CMK (cell line): ENCODE results near the gene BCL2L14.
A peak's percentile ranks its signal among the peaks of the same experiment; 100 is the strongest.

ENCODE experiments used
- DNase-seq: peaks from one replicate; pipeline ENCODE4 v3.0.0-alpha.2; 2010; ENCODE audit warnings: low read depth

Gene BCL2L14

DNA sequence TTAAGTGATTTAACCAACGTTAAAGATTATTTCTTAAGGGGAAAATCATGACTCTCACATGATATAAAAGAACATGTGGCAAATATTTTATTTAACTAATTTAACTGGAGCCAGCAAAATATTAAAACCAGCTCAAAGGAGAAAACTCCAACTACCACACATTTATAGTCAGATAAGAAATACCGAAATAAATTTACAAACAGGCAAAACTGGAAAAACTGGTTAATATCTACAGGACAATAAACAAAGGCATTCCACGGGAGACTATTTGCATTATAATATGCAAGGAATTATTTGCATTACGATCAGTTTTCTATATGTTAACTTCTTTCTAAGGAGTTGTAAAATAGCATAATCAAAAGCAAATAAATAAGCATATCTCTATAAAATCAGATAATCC, 13.8 kb upstream of the BCL2L14 start:
- no peak for DNase-seq

DNA sequence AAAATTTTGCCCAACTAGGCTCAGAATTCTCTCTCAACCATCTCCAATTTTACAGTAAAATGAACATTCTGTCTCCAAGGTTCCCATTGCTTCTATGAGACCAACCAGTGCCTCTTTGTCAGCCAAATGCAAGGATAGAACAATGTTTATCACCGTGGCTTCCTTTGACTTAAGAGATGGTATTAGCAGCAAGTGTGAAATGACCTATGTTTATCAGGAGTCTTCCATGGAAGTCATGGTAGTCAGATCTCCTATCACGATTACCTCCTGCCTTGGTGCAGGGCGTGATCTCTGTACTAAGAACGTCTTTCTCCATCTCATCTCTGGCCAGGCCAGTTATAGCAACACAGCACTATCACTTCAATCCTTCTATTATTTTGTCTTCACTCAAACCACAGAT, 6.1 kb upstream of the BCL2L14 start:
- no peak for DNase-seq

DNA sequence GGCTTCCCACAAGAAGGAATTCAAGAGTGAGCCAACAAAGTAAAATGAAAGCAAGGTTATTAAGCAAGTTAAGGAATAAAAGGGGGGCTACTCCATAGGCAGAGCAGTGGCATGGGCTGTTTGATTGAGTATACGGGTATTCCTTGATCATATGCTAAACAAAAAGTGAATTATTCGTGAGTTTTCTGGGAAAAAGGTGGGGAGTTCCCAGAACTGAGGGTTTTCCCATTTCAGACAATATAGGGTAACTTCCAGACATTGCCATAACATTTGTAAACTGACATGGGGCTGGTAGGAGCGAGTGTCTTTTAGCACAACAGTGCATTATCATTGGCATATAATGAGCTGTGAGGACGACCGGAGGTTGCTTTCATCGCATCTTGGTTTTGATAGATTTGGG, 2.0 kb upstream of the BCL2L14 start:
- DNase-seq: no peak

DNA sequence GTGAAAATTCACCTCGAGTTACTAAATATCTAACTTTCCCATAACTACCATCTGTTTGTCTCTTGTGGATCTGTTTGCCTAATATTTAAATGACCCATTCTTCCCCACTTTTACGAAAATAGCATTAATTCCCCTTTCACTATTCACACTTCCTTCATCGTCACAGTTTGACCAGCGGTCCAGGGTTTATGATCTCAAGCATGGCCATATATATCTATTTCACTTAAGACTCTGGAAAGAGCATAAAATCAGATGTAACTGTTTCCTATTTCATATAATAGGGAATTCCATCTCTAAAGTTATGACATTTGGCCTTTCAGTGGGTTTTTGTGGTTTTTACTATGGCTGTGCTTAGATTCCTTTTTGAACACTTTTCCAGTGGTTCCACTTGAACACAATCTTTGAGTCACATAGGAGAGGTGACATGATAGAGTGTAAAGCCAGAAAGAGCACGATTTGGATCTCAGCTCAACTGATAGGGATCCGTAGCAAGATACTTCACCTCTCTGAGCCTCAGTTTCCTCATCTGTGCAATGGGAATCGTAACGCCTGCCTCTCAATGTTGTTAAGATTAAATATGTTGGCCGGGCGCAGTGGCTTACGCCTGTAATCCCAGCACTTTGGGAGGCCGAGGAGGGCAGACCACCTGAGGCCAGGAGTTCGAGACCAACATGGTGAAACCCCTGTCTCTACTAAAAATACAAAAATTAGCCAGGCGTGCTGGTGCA, 754 bp upstream of the BCL2L14 start:
- no peak for DNase-seq

DNA sequence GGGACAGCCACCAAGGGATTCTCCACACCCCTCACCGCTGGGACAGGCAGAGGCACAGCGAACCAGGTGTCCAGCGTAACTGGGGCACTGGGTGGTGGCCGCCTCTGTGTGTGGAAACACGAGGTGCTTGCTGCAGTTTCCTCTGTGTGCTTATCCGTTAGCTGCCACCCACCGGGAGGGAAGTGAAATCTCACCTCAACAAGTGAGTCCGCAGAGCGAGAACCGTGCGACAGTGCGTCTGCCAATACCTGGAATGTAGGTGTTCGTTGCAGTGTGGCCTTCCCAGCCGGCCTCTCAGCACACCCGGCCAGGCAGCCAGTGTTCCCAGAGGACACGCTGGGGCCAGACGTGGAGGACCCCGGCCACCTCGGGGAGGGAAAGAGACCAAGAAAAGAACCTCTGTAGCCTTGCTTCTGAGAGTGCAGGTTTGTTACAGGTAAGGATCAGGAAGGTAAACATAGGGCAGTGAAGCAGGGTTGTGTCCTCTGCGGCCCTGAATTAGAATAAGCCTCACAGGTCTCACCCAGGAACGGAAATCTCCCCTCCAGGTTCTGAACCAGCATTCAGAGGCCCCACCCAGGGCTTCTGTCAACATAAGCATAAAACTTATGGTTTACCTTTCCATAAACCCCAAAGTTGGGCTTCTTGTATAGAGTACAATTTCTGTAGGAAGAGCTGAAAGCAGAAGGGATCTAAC, 1.5 kb downstream of the BCL2L14 start:
- DNase-seq: no peak

DNA sequence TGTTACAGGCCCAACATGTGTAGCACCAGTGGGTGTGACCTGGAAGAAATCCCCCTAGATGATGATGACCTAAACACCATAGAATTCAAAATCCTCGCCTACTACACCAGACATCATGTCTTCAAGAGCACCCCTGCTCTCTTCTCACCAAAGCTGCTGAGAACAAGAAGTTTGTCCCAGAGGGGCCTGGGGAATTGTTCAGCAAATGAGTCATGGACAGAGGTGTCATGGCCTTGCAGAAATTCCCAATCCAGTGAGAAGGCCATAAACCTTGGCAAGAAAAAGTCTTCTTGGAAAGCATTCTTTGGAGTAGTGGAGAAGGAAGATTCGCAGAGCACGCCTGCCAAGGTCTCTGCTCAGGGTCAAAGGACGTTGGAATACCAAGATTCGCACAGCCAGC, 8.6 kb downstream of the BCL2L14 start:
- DNase-seq: no peak

DNA sequence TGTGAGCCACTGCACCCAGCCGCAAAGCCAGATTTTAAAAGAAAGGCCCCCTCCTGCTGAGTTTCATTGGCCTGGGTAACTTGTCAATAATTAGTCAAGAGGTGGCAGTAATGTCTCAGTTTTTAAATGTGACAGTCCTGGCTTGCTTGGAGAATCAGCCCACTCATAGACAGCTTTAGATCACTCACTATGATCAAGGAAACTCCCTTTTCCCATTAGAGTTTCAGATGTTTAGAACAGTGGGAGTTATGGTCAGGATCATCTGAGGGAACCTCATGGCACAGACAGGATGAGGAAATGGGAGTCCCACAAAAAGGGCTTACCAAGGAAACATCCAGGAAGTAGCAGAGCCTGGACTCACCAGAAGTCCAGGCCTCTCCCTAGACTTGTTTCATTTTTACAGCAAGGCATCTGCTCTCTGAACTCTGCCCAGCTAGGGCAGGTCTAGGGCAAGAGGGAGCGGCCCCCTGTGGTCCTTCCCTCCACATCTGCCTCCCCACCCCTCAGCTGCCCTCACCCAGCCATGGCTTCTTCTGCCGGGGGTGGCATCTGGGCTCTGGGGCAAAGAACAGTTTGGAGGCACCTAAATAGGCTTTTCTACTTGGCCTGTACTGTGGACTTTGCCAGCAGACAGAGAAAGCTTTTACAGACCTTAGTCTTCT, 11.2 kb downstream of the BCL2L14 start:
- no peak for DNase-seq

DNA sequence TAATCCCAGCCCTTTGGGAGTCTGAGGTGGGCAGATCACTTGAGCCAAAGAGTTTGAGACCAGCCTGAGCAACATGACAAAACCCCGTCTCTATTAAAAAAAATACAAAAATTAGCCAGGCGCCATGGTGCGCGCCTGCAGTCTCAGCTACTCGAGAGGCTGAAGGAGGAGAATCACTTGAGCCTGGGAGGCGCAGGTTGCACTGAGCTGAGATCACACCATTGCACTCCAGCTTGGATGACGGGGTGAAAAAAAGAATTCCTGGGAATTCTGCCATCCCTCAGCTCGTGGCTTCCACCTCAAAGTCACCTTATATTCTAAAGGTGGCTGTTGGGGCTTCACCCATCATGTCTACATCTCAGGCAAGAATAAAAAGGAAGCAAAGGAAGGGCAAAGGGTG, 12.9 kb downstream of the BCL2L14 start:
- DNase-seq: no peak

DNA sequence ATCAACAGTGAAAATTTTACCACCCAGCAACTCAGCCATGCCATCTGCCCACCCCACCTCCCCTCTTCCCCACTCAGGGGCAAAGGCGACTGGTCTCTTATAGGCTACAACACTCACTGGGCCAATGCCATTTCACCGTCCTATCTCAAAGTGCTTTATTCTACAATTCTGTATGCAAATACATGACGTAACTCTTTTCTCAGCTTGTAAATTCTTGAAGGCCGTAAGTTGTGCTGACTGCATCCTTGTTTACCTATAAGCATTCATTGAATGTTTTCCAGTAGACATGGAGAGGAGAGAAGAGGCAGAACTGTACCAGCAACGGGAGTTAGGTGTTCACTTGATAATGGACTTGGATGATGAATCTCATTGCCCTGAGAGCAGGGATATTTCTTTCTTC, 15.6 kb downstream of the BCL2L14 start:
- no peak for DNase-seq

DNA sequence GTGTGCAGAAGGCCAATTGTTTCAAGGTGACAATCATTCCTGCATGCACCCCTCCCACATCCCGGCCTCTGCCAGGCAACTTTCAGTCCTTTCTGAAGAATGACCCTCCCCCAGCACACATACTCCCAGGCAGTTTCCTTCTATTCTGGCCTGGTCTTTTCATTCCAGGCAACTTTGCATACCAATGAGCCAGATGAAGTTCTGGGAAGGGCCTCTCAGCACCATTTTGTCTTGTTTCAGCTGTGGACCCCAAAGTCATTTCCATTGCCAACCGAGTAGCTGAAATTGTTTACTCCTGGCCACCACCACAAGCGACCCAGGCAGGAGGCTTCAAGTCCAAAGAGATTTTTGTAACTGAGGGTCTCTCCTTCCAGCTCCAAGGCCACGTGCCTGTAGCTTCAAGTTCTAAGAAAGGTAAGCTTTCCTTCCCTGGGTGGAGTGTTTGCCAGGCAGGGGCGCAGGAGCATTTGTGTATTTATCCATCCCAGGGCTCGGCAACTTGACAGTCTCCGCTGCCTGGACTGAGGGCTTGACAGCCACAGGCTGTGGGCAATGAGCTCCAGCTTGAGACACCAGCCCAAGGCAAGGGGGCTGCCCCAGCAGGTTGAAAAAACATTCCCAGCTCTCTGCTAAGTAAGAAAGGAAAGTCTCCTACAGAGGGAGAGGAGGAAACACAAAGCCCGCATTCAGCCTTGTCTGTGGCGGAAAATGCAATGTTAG, 16.4 kb downstream of the BCL2L14 start:
- DNase-seq: no peak

DNA sequence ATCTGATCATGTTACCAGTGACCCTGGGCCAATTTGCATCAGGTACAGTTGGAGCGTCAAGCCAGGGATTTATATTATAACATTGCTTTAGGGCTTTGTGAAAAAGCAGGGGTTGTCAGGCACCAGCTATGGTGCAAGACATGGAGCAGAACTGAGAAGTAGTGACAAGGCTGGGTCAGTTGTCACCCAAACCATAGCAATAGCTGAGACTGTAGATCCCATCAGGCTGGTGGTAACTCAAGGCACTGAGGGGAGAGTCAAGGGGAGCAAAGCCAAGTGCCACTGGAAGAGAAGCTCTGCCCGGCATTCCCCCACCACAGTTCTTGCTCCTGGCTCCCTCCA, 16.9 kb downstream of the BCL2L14 start:
- no peak for DNase-seq

DNA sequence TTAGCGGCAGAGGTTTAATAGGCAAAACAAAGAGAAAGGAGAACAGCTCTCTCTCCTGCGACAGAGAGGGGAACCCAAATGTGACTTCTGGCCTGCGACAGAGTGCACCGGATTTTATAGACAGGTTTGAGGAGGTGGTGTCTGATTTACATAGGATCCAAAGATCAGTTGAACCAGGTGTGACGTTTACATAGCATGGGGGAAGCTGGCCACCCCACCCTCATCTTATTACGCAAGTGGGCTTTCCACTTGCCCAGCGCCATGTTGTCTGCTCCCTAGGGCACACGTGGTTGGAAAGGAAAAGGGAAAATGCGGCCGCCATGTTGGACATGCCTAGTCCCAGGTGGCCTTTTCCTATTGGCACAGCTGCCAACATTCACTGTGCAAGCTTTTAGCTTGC, 17.4 kb downstream of the BCL2L14 start:
- DNase-seq: no peak

DNA sequence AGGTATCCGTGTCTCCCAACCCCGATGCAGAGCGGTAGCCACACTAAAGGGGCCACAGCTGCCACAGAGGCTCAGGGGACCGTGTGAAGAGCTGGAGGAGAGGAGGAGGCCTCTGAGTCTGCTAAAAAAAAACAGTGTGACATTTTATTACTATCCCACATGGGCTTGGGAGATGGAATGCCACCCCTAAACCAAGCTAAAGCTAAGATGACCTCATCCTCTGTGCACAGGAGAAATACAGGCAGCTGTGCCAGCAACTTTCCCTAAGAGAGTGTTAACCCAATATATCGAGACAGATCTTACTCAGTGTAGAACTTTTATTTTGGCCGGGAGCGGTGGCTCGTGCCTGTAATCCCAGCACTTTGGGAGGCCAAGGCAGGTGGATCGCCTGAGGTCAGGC, 18.0 kb downstream of the BCL2L14 start:
- DNase-seq: no peak

DNA sequence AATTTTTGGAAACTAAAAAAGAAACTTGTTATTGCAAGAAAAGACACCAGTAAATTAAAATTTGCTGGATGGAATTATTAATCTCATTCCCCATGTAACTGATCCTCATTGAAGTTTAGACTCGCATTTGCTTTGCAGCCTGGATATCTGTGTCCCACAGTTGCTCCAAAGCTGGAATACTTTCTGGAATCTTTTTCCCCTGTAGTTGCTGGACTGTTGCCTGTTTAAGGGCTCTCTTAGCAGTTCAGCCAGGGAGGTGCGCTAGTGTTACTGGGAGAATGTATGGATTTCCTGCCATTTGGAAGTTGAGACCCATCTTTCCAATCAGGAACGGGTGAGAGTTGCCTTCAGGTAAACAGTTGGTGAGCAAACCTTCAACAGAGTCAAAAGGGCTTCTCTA, 20.3 kb downstream of the BCL2L14 start:
- DNase-seq: no peak

DNA sequence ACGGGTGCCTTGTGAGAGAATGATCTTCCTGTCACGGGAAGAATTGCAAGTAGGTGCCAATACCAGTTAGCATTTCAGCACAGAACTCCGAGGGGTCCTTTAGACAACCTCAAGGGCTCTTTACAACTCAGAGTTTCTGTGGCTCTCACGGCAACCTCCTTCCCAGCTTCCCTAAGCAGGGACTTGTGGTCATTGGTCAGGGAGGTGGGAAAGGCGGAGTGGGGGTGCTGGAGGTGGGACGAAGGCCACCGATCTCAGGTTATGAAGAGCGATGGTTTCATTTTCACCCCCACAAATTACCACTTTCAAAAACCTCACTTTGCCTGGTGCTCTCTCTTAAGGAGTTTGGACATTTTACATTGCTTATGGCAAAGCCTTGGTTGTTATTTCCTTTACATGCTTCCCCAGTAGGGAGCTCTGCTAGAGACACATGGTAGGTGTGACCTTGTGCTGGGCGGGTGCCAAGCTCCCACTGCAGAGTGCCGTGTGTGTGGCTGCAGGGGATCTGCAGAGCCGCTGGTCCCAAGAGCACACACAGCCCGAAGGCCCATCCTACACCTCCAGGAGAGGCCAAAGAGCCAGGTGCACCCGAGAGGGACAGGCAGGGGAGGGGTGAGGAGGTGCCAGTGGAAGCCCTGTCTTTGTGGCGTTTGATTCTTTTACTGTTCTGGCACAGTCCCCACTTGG, 21.4 kb downstream of the BCL2L14 start:
- no peak for DNase-seq

DNA sequence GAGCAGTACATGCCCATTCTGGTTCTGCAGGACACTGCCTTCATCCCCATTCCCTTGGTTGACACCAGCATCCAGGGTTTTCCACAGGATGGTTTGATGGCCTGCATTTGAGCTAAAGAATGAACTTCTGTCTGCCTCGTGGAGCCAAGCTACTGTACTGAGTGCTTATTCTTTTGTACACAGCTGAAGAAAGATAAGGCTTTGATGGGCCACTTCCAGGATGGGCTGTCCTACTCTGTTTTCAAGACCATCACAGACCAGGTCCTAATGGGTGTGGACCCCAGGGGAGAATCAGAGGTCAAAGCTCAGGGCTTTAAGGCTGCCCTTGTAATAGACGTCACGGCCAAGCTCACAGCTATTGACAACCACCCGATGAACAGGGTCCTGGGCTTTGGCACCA, 23.7 kb downstream of the BCL2L14 start:
- no peak for DNase-seq

DNA sequence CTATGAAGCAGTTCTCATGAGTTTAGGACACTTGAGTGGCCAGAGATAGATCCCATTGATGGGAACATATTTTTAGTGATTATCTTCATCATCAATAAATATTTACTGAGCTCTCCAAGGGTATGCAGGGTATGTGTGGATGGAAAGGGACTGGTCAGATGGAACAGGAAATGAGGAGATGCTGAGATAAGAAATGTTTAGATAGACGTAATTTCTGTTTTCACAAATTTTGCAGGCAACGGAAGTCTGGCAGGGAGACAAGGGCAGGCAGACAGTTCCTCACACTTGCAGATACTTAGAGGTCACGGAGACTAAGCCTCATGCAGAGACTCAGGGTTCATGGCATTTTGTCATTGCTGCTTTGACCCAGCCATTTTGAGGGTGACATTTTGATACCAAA, 24.3 kb downstream of the BCL2L14 start:
- peak; percentile 20 for DNase-seq

DNA sequence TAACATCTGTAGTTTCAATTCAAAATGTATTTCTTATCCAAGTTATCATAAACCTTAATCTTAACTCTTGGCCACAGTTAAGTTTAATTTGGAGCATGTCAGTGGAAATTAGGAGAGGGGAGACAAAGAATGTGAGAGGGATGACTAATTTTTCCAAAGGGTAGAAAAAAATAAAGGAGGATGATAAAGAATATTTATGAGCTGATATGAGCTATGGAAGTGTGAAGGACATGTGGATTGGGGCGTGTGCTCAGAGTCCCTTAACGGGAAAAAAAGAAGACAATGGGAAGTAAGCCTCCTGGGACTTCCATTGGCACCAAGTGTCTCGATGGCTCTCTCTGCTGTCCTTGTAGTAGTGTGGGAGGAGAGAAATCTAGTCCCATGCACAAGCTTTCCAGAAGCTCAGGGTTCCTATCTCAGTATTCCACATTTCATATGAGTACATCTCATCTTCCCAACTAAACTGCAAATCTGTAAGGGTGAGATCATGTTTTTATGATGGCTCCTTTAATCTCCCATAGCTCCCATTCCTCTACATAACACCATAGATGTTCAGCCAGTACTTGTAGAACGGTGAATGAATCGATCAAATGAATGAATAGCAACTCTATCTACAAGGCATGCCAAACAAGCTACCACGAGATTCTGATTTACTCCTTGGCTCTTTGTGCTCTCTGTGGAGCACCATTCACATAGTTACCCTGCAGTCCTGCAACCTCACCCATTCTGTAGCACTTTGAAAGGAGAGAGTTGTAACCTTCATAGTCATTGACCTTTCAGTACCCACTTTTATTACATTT, 27.4 kb downstream of the BCL2L14 start:
- no peak for DNase-seq

DNA sequence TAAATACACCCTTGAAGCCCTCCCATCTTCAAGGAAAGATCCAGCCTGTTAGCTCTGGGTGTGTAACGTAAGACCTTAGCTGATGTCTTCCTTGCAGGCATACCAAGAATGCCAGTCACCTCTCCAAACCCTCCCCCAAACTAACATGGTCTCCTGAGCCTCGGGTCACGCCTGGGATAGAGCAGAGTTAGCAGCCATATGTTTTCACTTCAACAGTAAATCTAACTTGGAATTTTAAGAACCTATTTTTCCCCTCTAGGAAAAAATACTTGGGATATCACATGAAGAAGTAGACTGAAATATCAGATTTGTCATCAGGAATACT, 27.9 kb downstream of the BCL2L14 start:
- no peak for DNase-seq

DNA sequence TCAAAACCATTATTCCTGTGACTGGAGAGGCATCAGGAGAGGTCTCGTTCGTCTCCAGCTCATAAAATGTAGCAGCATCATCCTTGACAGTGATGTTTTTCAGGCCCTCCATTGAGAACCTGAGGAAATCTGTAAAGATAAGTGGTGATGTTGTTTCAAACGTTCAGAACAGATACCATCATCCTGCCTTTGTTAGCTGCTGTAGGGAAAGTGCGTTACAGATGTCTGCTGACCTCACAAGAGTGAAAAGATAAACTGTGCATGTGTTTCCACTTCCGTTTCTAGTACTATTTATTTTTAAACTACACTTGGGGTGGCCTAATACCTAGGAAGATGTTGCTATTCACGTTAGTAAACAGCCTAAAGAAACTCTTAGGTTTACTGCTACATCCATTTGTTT, 28.4 kb downstream of the BCL2L14 start:
- DNase-seq: no peak

DNA sequence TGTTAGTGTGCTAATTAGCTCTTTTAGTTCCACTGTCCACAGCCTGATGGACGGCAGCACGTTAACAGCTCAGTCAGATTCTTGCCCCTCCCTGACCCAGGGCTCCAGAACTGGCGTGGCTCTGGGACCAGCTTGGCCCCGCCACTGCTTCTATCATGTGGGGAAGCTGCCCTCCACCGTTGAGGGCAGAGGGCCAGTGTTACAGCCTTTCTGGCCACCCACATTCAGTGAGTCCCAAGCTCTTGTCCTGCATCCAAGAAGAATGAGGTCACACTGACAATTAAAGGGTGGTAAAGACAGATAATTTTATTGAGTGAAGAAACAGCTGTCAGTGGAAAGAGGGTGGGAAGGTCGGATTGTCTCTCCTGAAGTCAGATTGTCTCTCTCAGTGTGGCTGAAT, 36.9 kb downstream of the BCL2L14 start:
- DNase-seq: no peak
